Activated CD4-positive, alpha-beta T cell treated with anti-CD3 and anti-CD28 coated beads for 24 hours (primary cell): Measurements from ENCODE around the gene NANS.
A peak's percentile ranks its signal among the peaks of the same experiment; 100 is the strongest.
"Not testable (repeated sequence)": the region's sequence is repeated elsewhere in the genome, so short reads cannot be mapped to it uniquely, and the experiment has no call there.

Experiments used
- DNase-seq, 2 donors: peaks; one replicate each; pipeline ENCODE4 v3.0.0-alpha.2; 2020; ENCODE audit warnings: low read depth in 2 of 2

NANS gene

GRCh38 chr9:98056269-98057137, at the start of gene NANS:
NANS (plus strand) TSS chr9:98056732; CDS start chr9:98056809, 77 bp downstream.
- DNase-seq = peak; percentile 87 to 93

DNA sequence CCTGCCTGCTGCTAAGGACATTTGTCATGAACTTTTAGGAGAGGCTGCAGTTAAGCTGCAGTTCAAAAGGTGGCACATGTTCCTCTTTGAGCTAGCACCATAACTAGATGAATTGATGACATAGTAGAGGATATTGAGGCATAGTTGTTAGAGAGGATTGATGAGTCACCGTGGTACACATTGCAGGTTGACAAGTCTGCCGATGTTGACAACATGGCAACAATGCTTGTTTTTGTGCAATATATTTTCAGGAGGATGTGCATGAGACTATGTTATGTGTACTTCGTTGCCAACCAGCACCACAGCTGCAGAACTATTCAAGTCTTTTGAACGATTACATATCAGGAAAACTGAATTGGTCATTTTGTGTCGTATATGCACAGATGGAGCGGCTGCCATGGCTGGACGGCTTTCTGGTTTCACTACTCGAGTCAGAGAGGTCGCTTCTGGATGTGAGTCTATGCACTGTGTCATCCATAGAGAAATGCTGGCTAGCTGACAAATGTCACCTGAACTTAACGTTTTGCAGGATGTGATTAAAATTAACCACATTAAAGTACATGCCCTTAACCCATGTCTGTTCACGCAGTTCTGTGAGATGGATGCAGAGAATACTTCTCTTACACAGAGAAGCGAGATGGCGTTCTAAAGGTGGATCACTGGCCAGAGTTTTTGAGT, 49.1 kb upstream of the NANS start:
- DNase-seq = no peak

GRCh38 chr9:98008764-98009163, 47.8 kb upstream of the NANS start:
- DNase-seq = no peak

GRCh38 chr9:98009437-98009836, 47.1 kb upstream of the NANS start:
- no peak for DNase-seq

DNA sequence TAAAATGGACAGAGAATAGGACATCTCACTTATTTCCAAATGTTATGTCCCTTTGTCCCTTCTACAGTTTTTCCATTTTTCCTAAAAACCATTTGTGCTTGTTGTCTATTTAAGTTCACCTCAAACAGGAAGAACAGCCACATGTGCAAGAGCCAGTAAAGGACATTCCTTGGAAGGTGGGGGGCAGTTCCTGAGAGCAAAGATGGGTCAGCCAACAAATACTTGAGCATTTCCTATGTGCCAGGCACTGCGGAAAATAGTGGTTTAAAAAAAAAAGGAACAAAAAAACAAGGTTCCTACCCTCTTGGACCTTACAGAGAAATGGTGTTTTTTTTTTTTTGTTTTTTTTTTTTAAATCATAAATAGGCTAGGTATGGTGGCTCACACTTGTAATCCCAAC, 46.6 kb upstream of the NANS start:
- DNase-seq = no peak

- no peak for DNase-seq
These were observed 46.1 kb upstream of the NANS start for GRCh38 chr9:98010445-98010844.

DNA sequence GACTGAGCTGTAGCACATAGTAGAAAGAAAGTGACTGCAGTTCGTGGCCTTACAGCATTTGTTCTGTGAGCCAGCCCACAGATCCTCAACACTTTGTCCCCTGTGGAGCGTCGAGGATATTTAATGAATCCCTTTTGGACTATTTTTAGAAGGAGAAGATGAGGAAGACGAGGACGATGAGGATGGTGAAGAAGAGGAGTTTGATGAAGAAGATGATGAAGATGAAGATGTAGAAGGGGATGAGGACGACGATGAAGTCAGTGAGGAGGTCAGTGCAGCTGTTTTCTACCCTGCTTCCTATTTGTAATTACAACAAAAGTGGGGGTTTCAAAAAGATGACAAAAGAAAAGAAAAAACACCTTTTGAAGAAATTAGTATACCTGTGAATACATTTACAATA, 45.4 kb upstream of the NANS start:
- no peak for DNase-seq

GRCh38 chr9:98016137-98016680, 40.3 kb upstream of the NANS start:
- no peak for DNase-seq

DNA sequence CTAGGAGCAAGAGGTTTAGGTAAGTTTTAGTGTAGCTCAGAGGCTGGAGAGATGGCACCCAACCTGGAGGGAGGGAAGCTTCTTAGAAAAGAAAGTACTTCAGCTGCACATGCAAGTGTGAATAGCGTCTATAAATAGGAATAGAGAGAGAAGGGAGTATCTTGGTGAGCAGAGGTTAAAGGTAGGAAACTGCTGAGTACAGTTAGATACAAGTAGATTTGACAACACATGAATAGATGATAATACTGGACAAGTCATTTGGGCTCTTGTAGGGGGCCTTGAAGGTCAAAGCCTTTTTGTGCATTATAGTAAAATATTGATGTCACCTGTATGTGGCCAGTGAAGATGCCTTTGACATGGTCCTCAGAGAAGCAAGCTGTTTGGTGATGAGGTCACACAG, 39.2 kb upstream of the NANS start:
- DNase-seq = no peak

GRCh38 chr9:98018347-98018746, 38.2 kb upstream of the NANS start:
- no peak for DNase-seq

GRCh38 chr9:98019098-98019497, 37.4 kb upstream of the NANS start:
- DNase-seq = no peak

- DNase-seq = not testable (repeated sequence)
These were observed 36.7 kb upstream of the NANS start for GRCh38 chr9:98019869-98020268.

DNA sequence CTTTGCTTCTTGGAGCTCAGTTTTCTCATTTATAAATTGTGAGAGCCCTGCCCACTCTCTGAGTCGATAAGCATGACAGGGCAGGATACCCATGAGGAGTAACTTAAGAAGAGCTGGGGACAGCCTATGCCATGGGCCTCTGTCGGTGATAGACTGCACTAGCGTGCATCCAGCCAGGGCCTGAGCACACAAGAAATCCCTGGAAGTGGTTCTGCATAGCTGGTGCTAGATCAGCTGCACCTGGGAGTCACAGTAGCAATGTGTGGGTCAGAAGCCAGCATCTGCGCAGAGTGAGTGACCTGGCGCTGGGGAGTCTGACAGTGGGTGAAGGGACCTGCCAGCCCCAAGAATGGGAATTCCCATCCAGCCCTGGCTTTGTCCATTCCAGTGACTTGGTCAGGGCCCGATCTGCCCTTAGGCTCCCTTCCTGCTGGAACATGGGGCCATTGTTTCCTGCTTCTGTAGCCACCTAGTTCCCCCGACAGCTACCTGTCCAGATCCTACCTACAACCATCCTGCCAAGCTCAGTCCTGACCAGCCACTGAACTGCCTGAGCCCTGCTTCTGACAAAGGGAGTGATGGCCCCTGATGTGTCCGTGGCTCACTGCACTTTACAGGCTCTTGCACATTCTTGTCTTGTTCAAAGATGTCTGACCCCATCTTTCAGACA, 35.9 kb upstream of the NANS start:
- DNase-seq = no peak

DNA sequence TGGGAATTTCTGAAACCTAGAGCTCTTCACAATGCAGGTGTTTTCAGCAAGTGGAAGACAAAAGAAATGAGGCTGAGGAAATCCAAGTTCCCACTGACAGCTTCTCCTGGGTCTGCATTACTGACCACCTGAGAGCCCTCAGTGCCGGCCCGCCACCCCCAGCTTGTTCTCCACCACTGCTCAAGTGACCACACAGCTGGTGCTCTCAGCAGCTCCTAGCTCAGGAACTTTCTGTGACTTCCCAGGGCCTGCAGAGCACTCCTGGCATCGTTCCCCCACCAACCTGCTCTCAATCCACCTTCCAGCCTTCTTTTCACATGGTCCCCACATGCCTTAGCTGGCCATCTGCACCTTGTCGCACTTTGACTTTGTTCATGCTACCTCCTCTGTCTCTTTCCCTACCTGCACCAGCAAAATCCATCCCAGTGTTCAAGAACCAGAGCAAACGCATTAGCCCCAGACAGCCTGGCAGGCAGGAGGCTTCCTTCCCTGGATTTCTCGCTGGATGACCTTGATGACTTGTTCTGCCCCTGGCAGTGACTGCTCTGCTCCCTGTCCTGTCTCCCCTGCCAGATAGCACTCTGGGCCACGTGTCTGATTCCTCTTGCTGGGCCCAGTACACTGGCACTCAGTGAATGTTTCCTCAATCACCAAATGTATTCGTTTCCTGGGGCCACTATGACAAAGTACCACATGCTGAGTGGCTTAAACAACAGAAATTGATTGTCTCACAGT, 35.1 kb upstream of the NANS start:
- no peak for DNase-seq

DNA sequence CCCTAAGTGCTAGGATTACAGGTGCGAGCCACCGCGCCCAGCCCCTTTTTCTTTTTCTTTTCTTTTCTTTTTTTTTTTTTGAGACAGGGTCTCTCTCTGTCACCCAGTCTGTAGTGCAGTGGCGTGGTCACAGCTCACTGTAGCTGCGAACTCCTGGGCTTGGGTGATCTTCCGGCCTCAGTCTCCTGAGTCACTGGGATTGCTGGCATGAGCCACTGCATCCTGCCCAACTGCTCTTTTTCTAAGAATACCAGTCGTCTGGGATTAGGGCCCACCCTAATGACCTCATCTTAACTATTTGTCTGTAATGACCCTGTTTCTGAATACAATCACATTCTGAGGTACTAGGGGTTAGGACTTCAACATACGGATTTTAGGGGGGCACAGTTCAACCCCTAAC, 34.1 kb upstream of the NANS start:
- DNase-seq = no peak

DNA sequence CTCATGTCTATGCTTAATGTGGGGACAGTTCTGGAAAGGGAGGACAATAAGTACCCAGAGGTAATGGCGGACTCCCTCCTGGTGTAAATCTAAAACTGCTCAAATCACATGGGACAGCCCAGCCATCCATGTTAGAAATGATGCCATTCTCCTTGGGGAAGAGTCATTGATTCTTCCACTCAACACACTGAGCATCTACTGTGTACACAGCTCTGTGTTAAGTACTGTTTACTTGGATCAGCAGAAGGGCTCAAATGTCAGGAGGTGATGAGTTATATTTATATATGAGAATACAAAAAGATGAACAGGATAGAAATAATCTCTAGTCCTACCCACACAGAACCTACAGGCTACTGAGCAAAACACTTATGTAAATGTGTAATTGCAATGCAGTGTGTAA, 31.8 kb upstream of the NANS start:
- DNase-seq = no peak

DNA sequence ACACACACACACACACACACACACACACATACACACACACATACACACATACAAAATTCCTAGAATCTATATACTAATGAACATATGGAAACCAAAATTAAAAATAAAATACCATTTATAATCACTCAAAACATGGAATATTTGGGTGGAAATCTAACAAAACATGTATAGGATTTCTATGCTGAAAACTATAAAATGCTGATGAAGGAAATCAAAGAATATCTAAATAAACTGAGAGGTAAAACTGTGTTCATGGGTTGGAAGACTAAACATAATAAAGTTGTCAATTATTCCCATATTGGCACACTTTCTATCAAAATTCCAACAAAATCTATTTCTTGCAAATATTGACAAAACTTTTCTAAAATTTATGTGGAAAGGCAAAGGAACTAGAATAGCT, 25.4 kb upstream of the NANS start:
- DNase-seq = no peak

GRCh38 chr9:98031935-98032334, 24.6 kb upstream of the NANS start:
- no peak for DNase-seq

DNA sequence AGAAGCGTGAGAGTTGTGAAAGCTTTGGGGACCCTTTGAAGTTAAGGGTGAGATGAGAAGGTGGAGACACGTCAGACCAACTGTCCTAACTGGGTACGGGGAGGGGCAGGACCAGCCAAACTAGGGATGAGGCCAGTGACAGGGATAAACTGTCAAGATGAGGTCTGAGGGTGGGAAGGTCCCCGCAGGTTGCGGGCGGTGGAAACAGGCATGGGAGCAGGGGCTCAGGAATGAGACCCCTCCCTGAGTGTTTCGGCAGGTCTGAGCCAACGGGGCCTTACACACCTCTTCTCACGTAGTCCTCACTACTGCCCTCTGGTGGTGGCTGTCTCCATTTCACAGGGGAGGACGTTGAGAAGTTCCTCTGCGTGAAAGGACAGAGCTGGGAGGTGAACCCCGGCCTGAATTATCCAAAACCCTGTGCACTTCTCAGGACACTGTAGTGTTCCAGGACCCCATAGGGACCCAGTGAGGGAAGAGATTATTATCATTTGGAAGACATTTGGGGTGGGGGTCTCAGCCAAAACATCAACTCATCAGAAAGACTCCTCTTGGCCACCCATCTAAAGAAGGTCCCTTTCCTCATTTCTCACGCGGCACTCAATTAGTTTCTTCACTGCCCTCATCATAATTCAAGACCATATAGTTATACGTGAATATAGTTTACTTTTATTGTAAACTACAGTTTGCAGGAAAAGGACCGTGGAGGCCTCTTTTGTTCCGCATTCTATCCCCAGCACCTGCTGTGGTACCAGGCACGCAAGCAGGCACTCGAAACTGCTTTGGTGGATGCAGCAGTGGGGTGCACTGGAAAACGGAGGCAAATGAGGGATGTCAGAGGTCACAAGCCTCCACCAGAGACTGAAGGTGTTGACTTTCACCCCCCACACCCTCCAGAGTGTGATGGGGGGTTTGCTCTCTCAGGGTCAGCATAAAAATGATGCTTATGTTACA, 21.7 kb upstream of the NANS start:
- DNase-seq = peak; percentile 90 to 92

DNA sequence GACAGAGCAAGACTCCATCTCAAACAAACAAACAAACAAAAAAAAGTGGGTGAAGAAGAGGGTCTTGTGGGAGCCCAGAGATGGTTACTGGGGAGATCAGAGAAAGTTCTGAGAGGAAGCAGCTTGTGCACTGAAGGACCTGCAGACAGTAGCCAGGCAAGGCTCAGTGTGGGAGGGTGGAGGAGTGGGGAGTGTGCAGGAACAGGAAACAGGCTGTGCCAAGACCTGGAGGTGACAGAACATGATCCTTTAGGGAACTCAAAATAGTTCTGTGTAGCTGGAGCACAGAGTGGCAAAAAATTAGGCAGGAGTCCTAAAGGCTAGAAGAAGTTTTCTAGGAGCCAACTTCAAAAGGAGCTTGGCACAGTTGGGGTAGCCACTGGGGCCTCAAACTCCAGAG, 19.2 kb upstream of the NANS start:
- no peak for DNase-seq

DNA sequence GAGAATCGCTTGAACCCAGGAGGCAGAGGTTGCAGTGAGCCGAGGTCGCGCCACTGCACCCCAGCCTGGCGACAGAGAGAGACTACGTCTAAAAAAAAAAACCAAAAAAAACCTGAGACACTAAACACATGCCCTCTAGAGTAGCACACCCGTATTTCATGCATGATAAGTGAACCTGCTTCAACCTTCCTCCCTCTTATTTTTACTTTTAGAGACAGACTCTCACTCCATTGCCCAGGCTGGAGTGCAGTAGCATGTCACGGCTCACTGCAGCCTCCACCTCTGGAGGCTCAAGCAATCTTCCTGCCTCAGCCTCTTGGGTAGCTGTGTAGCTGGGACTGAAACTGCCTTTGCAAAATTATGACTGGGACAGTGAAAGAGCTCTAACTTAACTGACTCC, 17.6 kb upstream of the NANS start:
- no peak for DNase-seq
